Fibroblast of villous mesenchyme (primary cell): Measurements from ENCODE around the gene TNS3. TPM values are rescaled to one million over a fixed set of nuclear protein-coding genes. Genes with fewer than 3 reads are reported as not detected.

Experiments
- DNase-seq: peaks from one replicate; pipeline ENCODE4 v3.0.0-alpha.2; 2010; ENCODE audit warnings: low read depth
- H3K4me3 ChIP-seq: 2 replicates; pipeline ENCODE4 v1.5.1; 2011; ENCODE audit warnings: low read depth, mild to moderate bottlenecking, low read length
- CTCF ChIP-seq: IDR thresholded peaks from 2 replicates; pipeline ENCODE4 v1.5.1; 2012; ENCODE audit warnings: low read depth, mild to moderate bottlenecking, low read length; ENCODE audit not compliant: insufficient read depth
- total RNA-seq: library from RNA; depleted of rRNA; stranded (reverse); fragments of >200 nt; gene quantifications from 2 replicates; pipeline ENCODE4 v1.2.3, GENCODE V29; 2012

Gene TNS3
- total RNA-seq, 1 donor, result 202 TPM

- no peak overlapping the region for H3K4me3 ChIP-seq
- DNase-seq, result peak; percentile 40
- no peak for TF ChIP-seq CTCF
Observed at GRCh38 chr7:47292832-47293309, 289.0 kb downstream of the TNS3 start.

- peak; percentile 92 for DNase-seq
- no peak for TF ChIP-seq CTCF
- H3K4me3 ChIP-seq, result no peak overlapping the region
Observed at GRCh38 chr7:47291461-47292081, 290.3 kb downstream of the TNS3 start.

- DNase-seq, result no peak
- TF ChIP-seq CTCF, result no peak
Observed at GRCh38 chr7:47290867-47291266, 291.0 kb downstream of the TNS3 start.

GRCh38 chr7:47290466-47290865 is 291.4 kb downstream of the TNS3 start:
- H3K4me3 ChIP-seq, result no peak overlapping the region
- no peak for TF ChIP-seq CTCF
- DNase-seq, result no peak

More at GRCh38 chr7:47290867-47291266, 291.0 kb downstream of the TNS3 start:
- no peak overlapping the region for H3K4me3 ChIP-seq

- DNase-seq, result no peak
- TF ChIP-seq CTCF, result no peak
Observed at GRCh38 chr7:47288060-47288459, 293.9 kb downstream of the TNS3 start.

GRCh38 chr7:47285860-47286491 is 295.9 kb downstream of the TNS3 start:
- TF ChIP-seq CTCF, result peak; percentile 27
- H3K4me3 ChIP-seq, result no peak overlapping the region
- peak; percentile 90 for DNase-seq

More at GRCh38 chr7:47288060-47288459, 293.9 kb downstream of the TNS3 start:
- no peak overlapping the region for H3K4me3 ChIP-seq
